Mucosa of gallbladder (tissue), 1 donor: ENCODE measurements around the gene TBCA. TPM values are rescaled to one million over a fixed set of nuclear protein-coding genes. Genes with fewer than 3 reads are reported as not detected.
"Not testable (repeated sequence)": the region's sequence is repeated elsewhere in the genome, so short reads cannot be mapped to it uniquely, and the experiment has no call there.

Experiments
- DNase-seq: peaks from one replicate; pipeline ENCODE4 v3.0.0-alpha.2; 2020; ENCODE audit warnings: low spot score
- total RNA-seq: library from RNA; stranded (reverse); gene quantifications from one replicate; pipeline ENCODE4 v1.2.1, GENCODE V29; 2021
- donor health status: DM: no; HTN: no; CAD: no.

Gene TBCA
- total RNA-seq, 1 donor from 2014 or later = 134 TPM

DNA sequence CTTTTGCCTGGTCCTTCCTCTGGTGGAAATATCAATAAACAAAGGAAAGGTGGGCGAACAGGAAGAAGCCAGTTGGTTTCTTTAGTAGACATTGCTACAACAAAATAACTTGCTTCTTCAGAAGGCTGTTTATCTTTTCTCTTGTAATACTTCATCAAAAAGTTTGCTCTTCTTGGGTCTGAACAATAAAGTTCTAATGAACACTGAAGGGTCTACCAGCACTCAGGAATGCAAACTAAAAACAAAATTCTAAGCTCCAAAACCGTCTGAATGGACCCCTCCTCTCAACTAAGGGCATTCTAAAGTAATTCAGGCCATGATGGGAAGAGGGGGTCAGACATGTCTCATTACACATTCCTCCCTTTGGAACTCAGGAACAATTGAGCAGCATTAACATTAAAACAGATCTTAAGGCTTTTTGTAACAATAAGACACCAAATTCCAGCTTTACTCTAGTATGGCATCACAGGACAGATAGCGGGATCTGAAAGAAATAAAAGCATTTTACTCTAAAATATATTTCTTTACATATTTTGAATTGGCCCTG lies 2.3 kb downstream of the TBCA start:
- no peak for DNase-seq

- no peak for DNase-seq
Observed at GRCh38 chr5:77772729-77773128, 3.4 kb downstream of the TBCA start.

- no peak for DNase-seq
Observed at GRCh38 chr5:77771452-77771851, 4.7 kb downstream of the TBCA start.

DNA sequence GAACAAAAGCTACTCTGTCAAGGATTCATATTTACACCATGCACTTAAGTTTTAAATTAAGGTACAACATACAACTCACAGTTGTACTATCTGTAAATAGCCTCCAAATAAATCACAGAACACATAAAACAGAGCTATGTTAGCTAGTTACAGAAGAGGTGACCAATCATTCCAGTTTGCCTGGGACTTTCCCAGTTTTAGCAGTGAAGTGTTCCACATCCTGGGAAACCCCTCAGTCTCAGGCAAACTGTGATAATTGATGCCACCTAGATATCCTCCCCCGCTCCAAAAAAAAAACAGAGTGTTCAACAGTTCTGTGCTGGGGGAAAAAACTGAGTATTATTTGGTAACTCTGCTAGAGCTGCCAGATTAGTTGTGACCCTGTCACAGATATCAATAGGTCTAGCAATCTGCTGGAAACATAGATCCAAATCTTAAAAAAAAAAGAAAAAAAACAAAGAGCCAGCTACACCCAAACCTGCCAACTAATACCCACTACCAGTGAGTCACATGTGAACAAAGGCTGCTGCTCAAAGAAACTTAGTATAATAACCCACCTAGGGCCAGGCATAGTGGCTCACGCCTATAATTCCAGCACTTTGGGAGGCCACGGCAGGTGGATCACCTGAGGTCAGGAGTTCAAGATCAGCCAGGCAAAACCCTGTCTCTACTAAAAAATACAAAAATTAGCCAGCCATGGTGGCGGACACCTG lies 5.7 kb downstream of the TBCA start:
- DNase-seq = no peak

DNA sequence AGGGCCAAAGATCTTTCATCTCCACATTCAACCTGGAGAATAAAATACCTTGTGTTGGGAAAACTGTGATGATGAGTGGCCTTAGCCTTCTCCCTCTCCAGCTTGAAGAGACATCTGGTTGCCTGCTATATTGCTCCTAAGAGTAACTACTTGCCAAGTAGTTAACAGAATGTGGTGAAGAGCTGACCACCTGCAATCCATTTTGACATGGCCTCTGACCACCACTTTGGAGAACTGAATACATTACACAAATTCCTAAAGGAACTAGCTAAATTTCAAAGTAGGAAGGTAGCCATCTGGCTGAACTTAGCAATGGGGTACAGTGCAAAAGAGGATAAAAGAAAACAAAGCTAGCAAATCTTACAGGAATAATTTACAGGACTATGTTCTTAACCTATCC lies 7.2 kb downstream of the TBCA start:
- no peak for DNase-seq

DNA sequence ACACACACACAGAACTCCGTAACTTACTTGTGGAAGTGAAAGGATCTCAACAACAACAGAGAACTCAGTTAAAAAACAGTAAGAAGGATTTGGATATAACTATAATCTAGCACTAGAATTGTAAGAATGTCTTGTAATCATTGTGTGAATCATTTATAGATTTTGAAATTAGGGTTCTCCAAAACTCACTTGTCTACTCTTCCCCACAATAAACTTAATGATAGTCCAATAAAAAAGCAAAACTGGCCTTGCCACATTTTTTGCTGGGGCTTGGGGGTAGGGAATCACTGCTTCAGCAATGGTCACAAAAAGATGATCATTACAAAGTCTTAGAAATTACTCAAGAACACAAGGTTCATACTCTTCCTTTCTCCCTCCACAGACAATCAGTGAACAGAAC lies 8.8 kb downstream of the TBCA start:
- no peak for DNase-seq

GRCh38 chr5:77761606-77762005 lies 14.5 kb downstream of the TBCA start:
- no peak for DNase-seq

- no peak for DNase-seq
Observed at GRCh38 chr5:77758141-77758938, 17.8 kb downstream of the TBCA start.

GRCh38 chr5:77751328-77752023 lies 24.7 kb downstream of the TBCA start:
- DNase-seq = no peak

DNA sequence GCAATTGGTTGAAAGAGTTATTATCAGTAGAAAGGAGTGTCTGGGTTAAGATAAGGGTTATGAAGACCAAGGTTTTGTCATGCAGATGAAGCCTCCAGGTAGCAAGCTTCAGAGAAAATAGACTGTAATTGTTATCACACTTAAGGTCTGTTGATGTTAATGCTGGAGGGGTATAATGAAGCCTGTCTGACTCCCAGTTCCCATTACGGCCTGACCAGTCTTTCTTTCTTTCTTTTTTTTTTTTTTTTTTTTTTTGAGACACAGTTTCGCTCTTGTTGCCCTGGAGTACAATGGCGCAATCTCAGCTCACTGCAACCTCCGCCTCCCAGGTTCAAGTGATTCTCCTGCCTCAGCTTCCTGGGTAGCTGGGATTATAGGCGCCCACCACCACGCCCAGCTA lies 25.2 kb downstream of the TBCA start:
- not testable (repeated sequence) for DNase-seq

- no peak for DNase-seq
Observed at GRCh38 chr5:77748160-77748559, 28.0 kb downstream of the TBCA start.

DNA sequence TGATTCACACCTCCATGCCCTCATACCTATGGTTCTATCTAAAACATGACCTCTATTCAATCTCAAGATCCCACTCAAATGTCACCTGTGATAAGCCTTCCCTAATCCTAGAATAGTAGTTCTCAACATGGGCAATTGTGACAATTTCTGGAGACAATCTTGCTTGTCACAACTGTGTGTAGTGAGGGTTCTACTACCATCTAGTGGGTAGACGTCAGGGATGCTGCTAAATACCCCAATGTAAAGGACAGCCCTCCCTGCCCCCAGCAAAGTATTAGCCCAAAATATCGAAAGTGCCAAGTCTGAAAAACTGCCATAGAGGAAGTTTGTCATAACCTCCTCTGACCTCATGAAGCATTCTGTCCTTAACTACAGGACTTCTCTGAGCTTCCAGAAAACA lies 32.0 kb downstream of the TBCA start:
- no peak for DNase-seq

DNA sequence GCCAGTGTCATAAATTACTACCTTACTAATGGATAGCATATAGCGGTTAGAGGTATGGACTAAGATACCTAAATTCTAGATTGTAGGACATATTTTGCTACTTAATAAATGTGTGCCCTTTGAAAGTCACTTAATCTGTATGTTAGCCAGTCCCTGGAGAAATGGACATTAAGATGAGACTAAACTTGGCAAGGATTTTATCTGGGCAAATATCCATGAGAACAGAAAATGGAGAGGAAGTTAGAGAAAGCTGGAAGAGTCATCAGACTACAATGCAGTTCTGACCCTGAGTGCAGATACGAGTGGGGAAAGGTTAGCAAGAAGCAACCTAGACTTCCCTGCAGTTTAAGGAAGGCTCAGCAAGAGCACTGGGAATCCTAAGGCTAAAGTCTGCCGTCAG lies 33.0 kb downstream of the TBCA start:
- no peak for DNase-seq

- DNase-seq = no peak
Observed at GRCh38 chr5:77741608-77742007, 34.5 kb downstream of the TBCA start.

DNA sequence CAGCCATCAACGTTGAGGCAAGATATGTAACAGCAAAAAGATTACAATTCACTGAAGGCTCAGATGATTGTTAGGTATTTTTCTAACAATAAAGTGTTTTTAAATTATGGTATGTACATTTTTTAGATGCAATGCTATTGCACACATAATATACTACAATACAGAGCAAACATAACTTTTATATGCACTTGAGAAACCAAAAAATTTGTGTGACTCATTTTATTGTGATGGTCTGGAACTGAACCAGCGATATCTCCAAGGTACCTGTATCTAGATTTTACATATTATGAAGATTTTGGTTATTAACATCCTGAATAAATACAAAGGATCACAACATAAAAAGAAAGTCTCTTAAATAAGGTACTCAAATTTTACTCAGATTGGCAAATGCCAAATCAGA lies 41.3 kb downstream of the TBCA start:
- no peak for DNase-seq

GRCh38 chr5:77733130-77733529 lies 43.0 kb downstream of the TBCA start:
- DNase-seq = no peak

GRCh38 chr5:77727190-77727589 lies 48.9 kb downstream of the TBCA start:
- DNase-seq = no peak

- no peak for DNase-seq
Observed at GRCh38 chr5:77725616-77726015, 50.5 kb downstream of the TBCA start.

GRCh38 chr5:77724934-77725333 lies 51.2 kb downstream of the TBCA start:
- no peak for DNase-seq

DNA sequence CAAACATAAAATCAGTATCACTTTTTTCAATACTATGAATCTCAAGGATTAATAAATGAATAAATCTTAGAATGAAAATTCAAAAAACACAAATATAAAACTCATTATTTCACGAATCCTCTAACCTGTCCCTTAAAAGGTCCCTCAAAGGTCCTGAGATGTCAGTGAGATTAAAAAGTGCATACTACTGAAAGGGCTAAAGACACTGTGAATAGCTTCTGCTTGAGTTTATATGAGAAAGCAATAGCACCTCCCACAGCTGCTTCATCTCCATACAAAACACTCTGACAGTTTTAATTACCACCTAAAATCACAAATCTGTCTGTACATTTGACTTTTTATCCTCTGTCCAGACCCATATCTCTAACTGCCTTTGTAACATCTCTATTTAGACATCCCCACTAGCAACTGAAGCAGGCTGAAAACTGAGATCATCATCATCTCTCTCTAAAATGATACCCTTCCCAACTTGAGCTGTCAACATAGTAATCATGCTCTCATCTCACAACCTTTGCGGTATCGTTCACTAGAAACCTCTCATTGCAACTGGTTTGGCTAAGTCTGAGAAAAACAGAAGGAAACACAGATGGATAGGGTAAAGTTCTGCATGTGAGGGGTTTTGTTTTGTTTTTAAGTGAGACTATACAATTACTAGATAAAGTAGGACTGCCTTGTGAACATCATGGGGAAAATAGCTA lies 56.3 kb downstream of the TBCA start:
- no peak for DNase-seq

DNA sequence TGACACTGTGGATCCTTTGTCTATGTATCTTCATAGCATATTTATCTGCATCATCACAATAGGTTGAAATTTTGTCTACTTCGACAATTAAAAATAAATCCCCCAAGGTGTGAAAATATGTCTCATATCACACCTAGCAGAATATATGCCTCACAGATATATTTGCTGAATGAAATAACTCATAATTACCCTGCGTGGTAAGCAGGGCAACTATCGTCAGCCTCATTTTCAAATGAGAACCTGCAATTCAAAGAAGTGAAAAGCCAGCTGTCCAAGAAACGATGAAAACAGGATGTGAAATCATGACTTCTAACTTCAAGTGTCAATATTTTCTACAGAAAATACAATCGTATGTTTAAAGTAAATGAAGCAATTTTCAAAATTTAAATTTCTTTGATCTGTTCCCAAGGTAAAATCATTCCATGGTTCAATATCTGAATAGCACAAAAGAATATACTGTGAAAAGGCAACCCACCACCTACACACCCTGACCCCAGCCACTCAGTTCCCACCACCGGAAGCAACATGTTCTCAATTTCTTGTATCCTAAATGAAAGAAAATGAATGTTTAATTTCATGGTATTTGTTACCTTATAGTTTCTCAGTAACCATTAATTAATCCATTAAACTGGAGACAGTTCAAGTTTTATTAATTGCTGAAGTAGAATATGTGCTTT lies 57.1 kb downstream of the TBCA start:
- no peak for DNase-seq
